SK-N-SH (cell line): ENCODE data around the gene PRKACA. TPM values are rescaled to one million over a fixed set of nuclear protein-coding genes. Genes with fewer than 3 reads are reported as not detected.

Experiments used
- CTCF ChIA-PET: fragments of 300-600, 350-600 bp; formaldehyde crosslinking; extraction: SDS; loops from one replicate; lab custom pipeline; 2021; lab: Yijun Ruan, JAX
- POLR2A ChIA-PET: fragments of 350-600 bp; sonication (Branson Sonifier 250); formaldehyde crosslinking; extraction: SDS; loops from one replicate; lab custom pipeline; 2020; ENCODE audit warnings: antibody characterized with exemption, inconsistent platforms; lab: Yijun Ruan, JAX
- DNase-seq: peaks from one replicate; pipeline ENCODE4 v3.0.0; 2012
- H2AFZ ChIP-seq: fragments of 200-600 bp; sonication (generic); 2 replicates; pipeline ENCODE4 v1.8.1; 2016; ENCODE audit warnings: antibody characterized with exemption, mild to moderate bottlenecking, low read depth
- H3F3A ChIP-seq: fragments of 200-600 bp; sonication (generic); replicated peaks from 2 replicates; pipeline ENCODE3; 2016; ENCODE audit warnings: antibody characterized with exemption, mild to moderate bottlenecking; ENCODE audit not compliant: insufficient read depth
- H3K27ac ChIP-seq, 2 experiments: fragments of 200-500 bp in 1 of 2; fragments of 200-600 bp in 1 of 2; sonication (Bioruptor generic) in 1 of 2; sonication (generic), shearing (Covaris generic) in 1 of 2; 2 replicates each; pipeline versions ENCODE4 v1.5.1 to v1.6.1; 2014 to 2016; ENCODE audit warnings: low read depth in 2 of 2, inconsistent platforms in 1 of 2, low read length in 1 of 2, mild to moderate bottlenecking in 1 of 2, mixed read lengths in 1 of 2
- H3K27me3 ChIP-seq: fragments of 200-600 bp; sonication (generic), shearing (Covaris generic); 2 replicates; pipeline ENCODE4 v1.6.1; 2016; ENCODE audit warnings: mixed run types; ENCODE audit not compliant: insufficient read depth
- H3K36me3 ChIP-seq, 2 experiments: fragments of 200-500 bp in 1 of 2; fragments of 200-600 bp in 1 of 2; sonication (Bioruptor generic) in 1 of 2; sonication (generic) in 1 of 2; replicated peaks in 1 of 2; 2 replicates each; pipeline versions ENCODE3 to v1.5.1; 2014 to 2016; ENCODE audit warnings: low read length in 1 of 2, mild to moderate bottlenecking in 1 of 2; ENCODE audit not compliant: insufficient read depth in 2 of 2, control insufficient read depth in 1 of 2
- H3K4me1 ChIP-seq, 2 experiments: fragments of 200-500 bp in 1 of 2; fragments of 200-600 bp in 1 of 2; sonication (Bioruptor generic) in 1 of 2; sonication (generic), shearing (Covaris generic) in 1 of 2; 2 replicates each; pipeline versions ENCODE4 v1.5.1 to v1.6.1; 2014 to 2016; ENCODE audit warnings: low read depth in 1 of 2, low read length in 1 of 2, mixed run types in 1 of 2; ENCODE audit not compliant: insufficient read depth in 2 of 2, control insufficient read depth in 1 of 2
- H3K4me2 ChIP-seq: fragments of 200-600 bp; sonication (generic), shearing (Covaris generic); 2 replicates; pipeline ENCODE4 v1.6.1; 2017; ENCODE audit warnings: mixed run types
- H3K4me3 ChIP-seq, 2 experiments: fragments of 200-500 bp in 1 of 2; fragments of 200-600 bp in 1 of 2; sonication (Bioruptor generic) in 1 of 2; sonication (generic), shearing (Covaris generic) in 1 of 2; 2 replicates each; pipeline versions ENCODE4 v1.5.1 to v1.8.1; 2014 to 2016; ENCODE audit warnings: low read depth in 2 of 2, inconsistent platforms in 1 of 2, low read length in 1 of 2, mild to moderate bottlenecking in 1 of 2, mixed read lengths in 1 of 2, moderate library complexity in 1 of 2
- H3K79me2 ChIP-seq: fragments of 200-600 bp; sonication (generic); 2 replicates; pipeline ENCODE4 v1.8.1; 2017; ENCODE audit warnings: mild to moderate bottlenecking; ENCODE audit not compliant: insufficient read depth
- H3K9ac ChIP-seq: fragments of 200-600 bp; sonication (generic); 2 replicates; pipeline ENCODE4 v1.6.1; 2017; ENCODE audit warnings: mixed run types
- H3K9me2 ChIP-seq: fragments of 200-600 bp; sonication (generic); 2 replicates; pipeline ENCODE4 v1.6.1; 2017; ENCODE audit warnings: mixed run types
- H3K9me3 ChIP-seq: fragments of 200-600 bp; sonication (generic); 2 replicates; pipeline ENCODE4 v1.6.1; 2017; ENCODE audit warnings: mixed run types, mild to moderate bottlenecking, moderate library complexity
- H4K20me1 ChIP-seq: fragments of 200-600 bp; sonication (generic); 2 replicates; pipeline ENCODE4 v1.6.1; 2017; ENCODE audit warnings: mild to moderate bottlenecking, mixed run types; ENCODE audit not compliant: insufficient read depth
- ELF1 ChIP-seq: IDR thresholded peaks from 2 replicates; pipeline ENCODE4 v1.4.0; 2012
- EZH2phosphoT487 ChIP-seq: fragments of 200-600 bp; sonication (generic); IDR thresholded peaks from 2 replicates; pipeline ENCODE4 v1.6.1; 2017; ENCODE audit warnings: low read depth, mixed run types, mild to moderate bottlenecking, antibody characterized with exemption, moderate library complexity, borderline replicate concordance
- FOXM1 ChIP-seq: IDR thresholded peaks from 2 replicates; pipeline ENCODE4 v1.4.0; 2012; ENCODE audit warnings: low read depth, mild to moderate bottlenecking
- GABPA ChIP-seq: IDR thresholded peaks from 2 replicates; pipeline ENCODE4 v1.4.0; 2012; ENCODE audit warnings: low read depth, mild to moderate bottlenecking
- GATA2 ChIP-seq: sonication (generic); formaldehyde crosslinking; IDR thresholded peaks from 2 replicates; pipeline ENCODE4 v1.5.0; 2020; ENCODE audit warnings: mild to moderate bottlenecking, missing genetic modification reagents
- IRF3 ChIP-seq: fragments of 150-350 bp; IDR thresholded peaks from 2 replicates; pipeline ENCODE4 v1.6.1; 2016; ENCODE audit warnings: mild to moderate bottlenecking, low read depth, low read length
- JUND ChIP-seq: IDR thresholded peaks from 2 replicates; pipeline ENCODE4 v1.4.0; 2012
- NRF1 ChIP-seq: IDR thresholded peaks from 2 replicates; pipeline ENCODE4 v1.6.1; 2012; ENCODE audit warnings: low read depth, mild to moderate bottlenecking, low read length
- RAD21 ChIP-seq: IDR thresholded peaks from 2 replicates; pipeline ENCODE4 v1.6.1; 2012; ENCODE audit warnings: mild to moderate bottlenecking, low read length
- RCOR1 ChIP-seq: fragments of 150-350 bp; IDR thresholded peaks from 2 replicates; pipeline ENCODE4 v1.6.1; 2017; ENCODE audit warnings: antibody characterized with exemption, low read length
- RXRA ChIP-seq: IDR thresholded peaks from 2 replicates; pipeline ENCODE4 v1.4.0; 2012; ENCODE audit warnings: low read depth, mild to moderate bottlenecking, borderline replicate concordance
- SMC3 ChIP-seq: IDR thresholded peaks from 2 replicates; pipeline ENCODE4 v1.6.1; 2012; ENCODE audit warnings: low read depth, low read length, improper control_type of control experiment
- TCF12 ChIP-seq: IDR thresholded peaks from 2 replicates; pipeline ENCODE4 v1.4.0; 2012
- WGBS: methylation state at CpG from one replicate; pipeline ENCODE4 v1.1.6; 2017; ENCODE audit warnings: low lambda C conversion rate; 5-methylcytosine and 5-hydroxymethylcytosine counted together
- polyA plus RNA-seq, 3 experiments: library from polyadenylated mRNA; depleted of rRNA; stranded (reverse); fragments of >200 nt; gene quantifications; 2 replicates each; pipeline ENCODE4 v1.2.3, GENCODE V29; 2012
- TF ChIP-seq, protein P1 (sequence below): fragments of 150-350 bp; IDR thresholded peaks from 2 replicates; pipeline ENCODE4 v1.6.1; 2017; ENCODE audit warnings: antibody characterized with exemption, low read length, low read depth, borderline replicate concordance

The PRKACA gene
- polyA plus RNA-seq, 1 of the 3 experiments (the other 2 are of a cell fraction): 48.4 TPM

GRCh38 chr19:14150770-14151661 is 33.5 kb upstream of the PRKACA start:
- no peak overlapping the region for H3K27ac ChIP-seq
- H3K36me3 ChIP-seq: peaks cover 0 to 20% of the 10 kb centered on the region in 2 experiments
- no peaks in the 10 kb centered on the region for H3K79me2 ChIP-seq
- H3K9me3 ChIP-seq: no peaks in the 10 kb centered on the region
- H3K4me2 ChIP-seq: no peak overlapping the region
- 96% methylated on average over 22 of the region's 47 CpGs for WGBS
- no peak overlapping the region for H3K4me3 ChIP-seq
- CTCF ChIA-PET: interaction anchor here (0.6 to 18.9 kb wide), 6 partner anchors 14 to 975 kb away, joined by 3 to 256 read pairs (median 4); partner anchors contain the start of gene ASF1B
- peak; percentile 37 for DNase-seq
- no peak overlapping the region for H2AFZ ChIP-seq
- no peaks in the 10 kb centered on the region for H3K27me3 ChIP-seq
- H3K9me2 ChIP-seq: no peaks in the 10 kb centered on the region
- no peaks in the 10 kb centered on the region for H4K20me1 ChIP-seq
- peaks cover 0 to 23% of the 10 kb centered on the region in 2 experiments; a peak in 1 of 4 replicates for H3K4me1 ChIP-seq
- no peaks in the 10 kb centered on the region for H3F3A ChIP-seq
- TF ChIP-seq NRF1 (no peak), RXRA (no peak), IRF3 (no peak), RAD21 (no peak), JUND (no peak), ELF1 (no peak), RCOR1 (no peak), GABPA (no peak), TCF12 (no peak), SMC3 (no peak), GATA2 (CRISPR knock-in tag) (no peak)
- TF ChIP-seq, protein P1, sequence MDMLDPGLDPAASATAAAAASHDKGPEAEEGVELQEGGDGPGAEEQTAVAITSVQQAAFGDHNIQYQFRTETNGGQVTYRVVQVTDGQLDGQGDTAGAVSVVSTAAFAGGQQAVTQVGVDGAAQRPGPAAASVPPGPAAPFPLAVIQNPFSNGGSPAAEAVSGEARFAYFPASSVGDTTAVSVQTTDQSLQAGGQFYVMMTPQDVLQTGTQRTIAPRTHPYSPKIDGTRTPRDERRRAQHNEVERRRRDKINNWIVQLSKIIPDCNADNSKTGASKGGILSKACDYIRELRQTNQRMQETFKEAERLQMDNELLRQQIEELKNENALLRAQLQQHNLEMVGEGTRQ: no peak
- H3K9ac ChIP-seq: no peak overlapping the region
- POLR2A ChIA-PET: no interaction called here

DNA sequence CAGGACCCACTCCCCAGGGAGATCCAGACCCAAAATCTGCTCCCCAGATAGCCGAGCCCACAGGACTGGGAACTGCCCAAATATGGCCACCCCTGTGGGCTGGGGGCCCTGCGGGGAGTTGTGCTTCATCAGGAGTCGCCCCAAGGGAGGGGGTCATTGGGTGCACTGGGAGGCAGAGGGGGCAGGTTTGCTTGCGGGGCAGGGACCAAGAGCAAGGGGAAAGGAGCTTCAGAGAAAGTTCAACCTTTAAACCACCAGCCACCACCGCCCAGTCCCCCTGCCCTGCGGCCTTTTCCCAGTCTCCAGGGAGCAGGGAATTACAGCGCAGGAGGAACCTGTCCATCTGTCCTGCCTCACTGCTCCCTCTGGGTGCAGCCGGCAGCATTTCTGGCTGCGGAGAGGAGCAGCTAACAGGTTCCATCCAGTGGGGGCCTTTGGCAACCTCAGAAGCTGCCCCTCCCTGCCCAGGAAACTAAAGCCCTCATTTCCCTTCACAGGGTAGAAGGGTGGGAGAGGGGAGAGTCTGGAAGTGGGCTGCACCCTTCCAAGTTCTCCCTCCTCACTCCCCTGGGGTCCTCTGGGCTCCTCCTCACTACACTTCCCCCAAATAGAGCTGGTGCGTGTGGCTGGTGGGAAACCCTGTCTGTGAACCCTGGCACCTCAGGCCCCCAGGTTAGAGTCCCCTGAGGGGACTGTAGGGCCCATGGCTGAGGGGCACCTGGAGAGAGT is 32.6 kb upstream of the PRKACA start:
- no peaks in the 10 kb centered on the region for H3K79me2 ChIP-seq
- no peaks in the 10 kb centered on the region for H3K9me3 ChIP-seq
- 86% methylated on average over 10 of the region's 10 CpGs for WGBS
- H3K27me3 ChIP-seq: no peaks in the 10 kb centered on the region
- H3K4me2 ChIP-seq: no peak overlapping the region
- POLR2A ChIA-PET: no interaction called here
- H3K4me3 ChIP-seq: no peak overlapping the region
- no peaks in the 10 kb centered on the region for H3K9me2 ChIP-seq
- peaks cover 0 to 26% of the 10 kb centered on the region in 2 experiments; a peak in 1 of 4 replicates for H3K4me1 ChIP-seq
- peak; percentile 61 for DNase-seq
- CTCF ChIA-PET: interaction anchor here (0.6 to 18.9 kb wide), 7 partner anchors 13 to 975 kb away, joined by 3 to 256 read pairs (median 3); partner anchors contain the start of gene ASF1B
- H3K9ac ChIP-seq: no peak overlapping the region
- no peaks in the 10 kb centered on the region for H3F3A ChIP-seq
- H4K20me1 ChIP-seq: no peaks in the 10 kb centered on the region
- no peak for TF ChIP-seq EZH2phosphoT487
- TF ChIP-seq FOXM1: no peak
- no peak for TF ChIP-seq SMC3
- no peak overlapping the region for H2AFZ ChIP-seq
- H3K36me3 ChIP-seq: peaks cover 0 to 14% of the 10 kb centered on the region in 2 experiments
- H3K27ac ChIP-seq: peak overlapping the region in 1 of 2 experiments; percentile 39; a peak in 1 of 4 replicates
